T-cell (primary cell): ENCODE data around the gene SREBF2. TPM values are rescaled to one million over a fixed set of nuclear protein-coding genes. Genes with fewer than 3 reads are reported as not detected.
A peak's percentile ranks its signal among the peaks of the same experiment; 100 is the strongest.
"Not testable (repeated sequence)": the region's sequence is repeated elsewhere in the genome, so short reads cannot be mapped to it uniquely, and the experiment has no call there.

Source experiments
- ATAC-seq, 4 experiments: fragments of 200-7000 bp in 3 of 4; fragments of 150-1000 bp in 1 of 4; cut with Tn5 transposase; replicated peaks in 1 of 4; 1 replicate in 3 of 4; 2 replicates in 1 of 4; pipeline ENCODE4 v1.10.0; 2021; ENCODE audit warnings: moderate library complexity in 3 of 4, mild to moderate bottlenecking in 2 of 4, moderate number of reproducible peaks in 1 of 4
- CTCF ChIA-PET, 2 donors: fragments of 300-600 bp; sonication (Branson Sonifier 250); formaldehyde crosslinking; loops; one replicate each; lab custom pipeline; 2022; ENCODE audit warnings: antibody characterized with exemption in 2 of 2; lab: Charles Lee
- POLR2A ChIA-PET, 2 donors: fragments of 300-600 bp; sonication (Branson Sonifier 250); formaldehyde crosslinking; loops; one replicate each; lab custom pipeline; 2022; ENCODE audit warnings: antibody characterized with exemption in 2 of 2; lab: Charles Lee
- DNase-seq, 35 experiments: peaks; one replicate each; pipeline versions ENCODE4 v3.0.0 to v3.0.0-alpha.2; 2013 to 2023
- H3K27ac ChIP-seq: one replicate; pipeline ENCODE4 v1.5.1; 2013; ENCODE audit warnings: low read length
- H3K27me3 ChIP-seq, 2 experiments: replicated peaks in 1 of 2; 1 replicate in 1 of 2; 2 replicates in 1 of 2; pipeline versions ENCODE4 v1.6.1 to v1.7.0; 2013; ENCODE audit warnings: low read length in 1 of 2, mixed read lengths in 1 of 2; ENCODE audit not compliant: control insufficient read depth in 2 of 2, insufficient read depth in 2 of 2; ENCODE audit errors: extremely low read depth in 1 of 2
- H3K36me3 ChIP-seq, 2 donors: 1 replicate in 1 of 2; 2 replicates in 1 of 2; pipeline versions ENCODE4 v1.6.1 to v1.7.0; 2013; ENCODE audit warnings: low read length in 1 of 2; ENCODE audit not compliant: control insufficient read depth in 2 of 2, insufficient read depth in 1 of 2; ENCODE audit errors: extremely low read depth in 1 of 2
- H3K4me1 ChIP-seq, 2 experiments: 1 replicate in 1 of 2; 2 replicates in 1 of 2; pipeline versions ENCODE4 v1.6.1 to v1.7.0; 2013; ENCODE audit warnings: low read length in 2 of 2, mixed read lengths in 1 of 2; ENCODE audit not compliant: insufficient read depth in 2 of 2, control insufficient read depth in 1 of 2; ENCODE audit errors: extremely low read depth in 1 of 2
- H3K4me3 ChIP-seq, 2 donors: 1 replicate in 1 of 2; 2 replicates in 1 of 2; pipeline versions ENCODE4 v1.5.1 to v1.7.0; 2013; ENCODE audit warnings: mild to moderate bottlenecking in 2 of 2, low read length in 1 of 2, moderate library complexity in 1 of 2; ENCODE audit not compliant: control insufficient read depth in 1 of 2; ENCODE audit errors: extremely low read depth in 1 of 2
- H3K9me3 ChIP-seq: 2 replicates; pipeline ENCODE4 v1.7.0; 2013
- H3K27ac Mint-ChIP-seq, 2 donors: one replicate each; pipeline ENCODE4 v1.8.0; 2020 to 2021; ENCODE audit warnings: mild to moderate bottlenecking in 2 of 2, mixed read lengths in 2 of 2
- H3K27me3 Mint-ChIP-seq, 2 donors: one replicate each; pipeline ENCODE4 v1.8.0; 2021 to 2022; ENCODE audit warnings: mixed read lengths in 2 of 2
- H3K36me3 Mint-ChIP-seq: one replicate; pipeline ENCODE4 v1.8.0; 2021; ENCODE audit warnings: mixed read lengths
- H3K4me1 Mint-ChIP-seq, 3 donors: one replicate each; pipeline ENCODE4 v1.8.0; 2020 to 2022; ENCODE audit warnings: mixed read lengths in 3 of 3, mild to moderate bottlenecking in 1 of 3
- H3K4me3 Mint-ChIP-seq, 3 donors: one replicate each; pipeline ENCODE4 v1.8.0; 2020 to 2022; ENCODE audit warnings: mild to moderate bottlenecking in 3 of 3, mixed read lengths in 3 of 3, moderate library complexity in 3 of 3
- H3K9me3 Mint-ChIP-seq, 3 donors: one replicate each; pipeline ENCODE4 v1.8.0; 2020 to 2022; ENCODE audit warnings: mixed read lengths in 3 of 3
- WGBS: methylation state at CpG from one replicate; pipeline ENCODE4 v1.1.5; 2013; ENCODE audit warnings: missing lambda C conversion rate; ENCODE audit not compliant: insufficient coverage; 5-methylcytosine and 5-hydroxymethylcytosine counted together
- total RNA-seq, 35 experiments: library from RNA in 6 of 35; stranded (reverse) in 6 of 35; fragments of 120-200 nt in 1 of 35; gene quantifications; one replicate each; pipeline versions ENCODE4 v1.2.1 to v1.2.4 and lab custom pipeline; 2013 to 2026

The SREBF2 gene
- total RNA-seq, 5 donors from 2014 or later (not counting 1 experiment from before 2014, with no cell fraction given): 71.9 to 128 (median 112) TPM

- CTCF ChIA-PET: interaction anchor here in 1 of 2 donors (0.6 to 2.4 kb wide), 7 partner anchors 9 to 674 kb away, joined by 3 to 8 read pairs (median 4); no protein-coding TSS in a partner anchor
- ATAC-seq (no peak), DNase-seq (no peak)
- Histone ChIP-seq H3K4me3 (peak overlapping the region; percentile 80 to 87), H3K27ac (no peak overlapping the region), H3K9me3 (no peaks in the 10 kb centered on the region), H3K4me1 (peaks cover 0 to 25% of the 10 kb centered on the region in 2 experiments), H3K36me3 (no peaks in the 10 kb centered on the region), H3K27me3 (peaks cover 0 to 12% of the 10 kb centered on the region in 2 experiments)
- POLR2A ChIA-PET: interaction anchor here (0.6 to 0.7 kb wide), 2 partner anchors 108 to 165 kb away, joined by 3 to 6 read pairs; no protein-coding TSS in a partner anchor
- Mint-ChIP-seq H3K4me1 (peaks cover 13 to 18% (median 15%) of the 10 kb centered on the region in 3 donors), H3K9me3 (no peaks in the 10 kb centered on the region), H3K27me3 (no peaks in the 10 kb centered on the region), H3K27ac (no peak overlapping the region), H3K4me3 (peak overlapping the region; percentile 83 to 89 (median 85)), H3K36me3 (no peaks in the 10 kb centered on the region)
- 68% methylated on average over 9 of the region's 21 CpGs for WGBS
These were observed 114.6 kb downstream of the SREBF2 start for GRCh38 chr22:41947424-41948080.

- H3K36me3 Mint-ChIP-seq: no peaks in the 10 kb centered on the region
- Histone ChIP-seq H3K27ac (no peak overlapping the region), H3K4me1 (peaks cover 0 to 25% of the 10 kb centered on the region in 2 experiments), H3K9me3 (no peaks in the 10 kb centered on the region), H3K36me3 (no peaks in the 10 kb centered on the region), H3K4me3 (no peak overlapping the region), H3K27me3 (peaks cover 0 to 12% of the 10 kb centered on the region in 2 experiments)
- peak overlapping the region in 1 of 3 donors; percentile 85 for H3K4me3 Mint-ChIP-seq
- CTCF ChIA-PET: interaction anchor here in 1 of 2 donors (0.6 to 2.4 kb wide), 4 partner anchors 251 to 551 kb away, joined by 3 to 8 read pairs (median 4); no protein-coding TSS in a partner anchor
- no peak overlapping the region for H3K27ac Mint-ChIP-seq
- POLR2A ChIA-PET: no interaction called here
- ATAC-seq (no peak), DNase-seq (no peak)
- H3K27me3 Mint-ChIP-seq: no peaks in the 10 kb centered on the region
- no peaks in the 10 kb centered on the region for H3K9me3 Mint-ChIP-seq
- peaks cover 13 to 18% (median 15%) of the 10 kb centered on the region in 3 donors for H3K4me1 Mint-ChIP-seq
- no CpG with 5 or more reads among the region's 2 CpGs for WGBS
These were observed 115.2 kb downstream of the SREBF2 start for GRCh38 chr22:41948142-41948541.

GRCh38 chr22:41948928-41949296 is 116.0 kb downstream of the SREBF2 start:
- H3K36me3 ChIP-seq, H3K27me3 Mint-ChIP-seq, H3K4me3 Mint-ChIP-seq, H3K9me3 Mint-ChIP-seq, H3K36me3 Mint-ChIP-seq, H3K4me3 ChIP-seq, DNase-seq, H3K9me3 ChIP-seq, ATAC-seq, H3K27ac ChIP-seq, H3K27ac Mint-ChIP-seq, POLR2A ChIA-PET: not testable (repeated sequence)
- H3K4me1 Mint-ChIP-seq: peaks cover 13 to 18% (median 15%) of the 10 kb centered on the region in 3 donors
- CTCF ChIA-PET: interaction anchor here in 1 of 2 donors (0.8 kb wide), 1 partner anchor 551 kb away, joined by 3 read pairs; no protein-coding TSS in a partner anchor
- Histone ChIP-seq H3K4me1 (peaks cover 0 to 25% of the 10 kb centered on the region in 2 experiments), H3K27me3 (peaks cover 0 to 12% of the 10 kb centered on the region in 2 experiments)
- WGBS: 100% methylated on average over 5 of the region's 8 CpGs

- no peak overlapping the region for H3K27ac ChIP-seq
- peaks cover 0 to 12% of the 10 kb centered on the region in 2 experiments for H3K27me3 ChIP-seq
- 86% methylated on average over 7 of the region's 7 CpGs for whole genome bisulfite sequencing
- Mint-ChIP-seq H3K4me1 (peaks cover 13 to 18% (median 15%) of the 10 kb centered on the region in 3 donors), H3K27me3 (no peaks in the 10 kb centered on the region), H3K36me3 (no peaks in the 10 kb centered on the region), H3K9me3 (no peaks in the 10 kb centered on the region), H3K4me3 (no peak overlapping the region), H3K27ac (no peak overlapping the region)
- ATAC-seq (no peak), DNase-seq (no peak)
- ChIA-PET POLR2A (interaction anchor here in 1 of 2 donors (0.6 kb wide), 1 partner anchor 12 kb away, joined by 3 read pairs; no protein-coding TSS in a partner anchor), CTCF (no interaction called here)
- H3K9me3 ChIP-seq: no peaks in the 10 kb centered on the region
- peaks cover 0 to 25% of the 10 kb centered on the region in 2 experiments for H3K4me1 ChIP-seq
- H3K4me3 ChIP-seq: no peak overlapping the region
- H3K36me3 ChIP-seq: no peaks in the 10 kb centered on the region
These were observed 116.5 kb downstream of the SREBF2 start for GRCh38 chr22:41949297-41949965.

- H3K9me3 ChIP-seq: no peaks in the 10 kb centered on the region
- Mint-ChIP-seq H3K9me3 (no peaks in the 10 kb centered on the region), H3K27me3 (no peaks in the 10 kb centered on the region), H3K36me3 (no peaks in the 10 kb centered on the region), H3K4me3 (no peak within 1 kb of the TSS), H3K4me1 (peaks cover 3 to 6% (median 5%) of the 10 kb centered on the region in 3 donors), H3K27ac (no peak within 1 kb of the TSS)
- ChIA-PET CTCF (interaction anchor here in 1 of 2 donors (1.0 kb wide), 1 partner anchor 285 kb away, joined by 3 read pairs; no protein-coding TSS in a partner anchor), POLR2A (no interaction called here)
- H3K36me3 ChIP-seq: no peaks in the 10 kb centered on the region
- DNase-seq (no peak), ATAC-seq (no peak)
- peaks cover 0 to 4% of the 10 kb centered on the region in 2 experiments for H3K27me3 ChIP-seq
- 83% methylated on average over 13 of the region's 16 CpGs for WGBS
- H3K27ac ChIP-seq: no peak within 1 kb of the TSS
- peaks cover 0 to 8% of the 10 kb centered on the region in 2 experiments for H3K4me1 ChIP-seq
- no peak within 1 kb of the TSS for H3K4me3 ChIP-seq
These were observed 119.1 kb downstream of the SREBF2 start, which contains the start of gene SMIM45 for GRCh38 chr22:41951898-41952474. Gene SMIM45, plus strand, starts transcription at chr22:41952150.

GRCh38 chr22:41952713-41953112 is 119.8 kb downstream of the SREBF2 start:
- CTCF ChIA-PET: interaction anchor here in 1 of 2 donors (1.0 kb wide), 1 partner anchor 286 kb away, joined by 3 read pairs; no protein-coding TSS in a partner anchor
- ATAC-seq (no peak), DNase-seq (no peak)
- Mint-ChIP-seq H3K9me3 (no peaks in the 10 kb centered on the region), H3K27me3 (peaks cover 0 to 2% of the 10 kb centered on the region in 2 donors), H3K4me3 (no peak overlapping the region), H3K4me1 (peaks cover 3 to 6% (median 5%) of the 10 kb centered on the region in 3 donors), H3K27ac (no peak overlapping the region), H3K36me3 (no peaks in the 10 kb centered on the region)
- no peaks in the 10 kb centered on the region for H3K36me3 ChIP-seq
- H3K9me3 ChIP-seq: no peaks in the 10 kb centered on the region
- no peak overlapping the region for H3K27ac ChIP-seq
- H3K27me3 ChIP-seq: peaks cover 0 to 4% of the 10 kb centered on the region in 2 experiments
- WGBS: 100% methylated on average over 1 of the region's 2 CpGs
- no peak overlapping the region for H3K4me3 ChIP-seq
- POLR2A ChIA-PET: no interaction called here
- peaks cover 0 to 6% of the 10 kb centered on the region in 2 experiments for H3K4me1 ChIP-seq
